Islet of Langerhans (tissue), 1 donor: ENCODE results near the gene LFNG.

Experiments used
- FAIRE-seq: peaks from one replicate; lab custom pipeline; 2011; peaks lifted over from hg19 to GRCh38; lab: Jason Lieb, UNC

LFNG gene

DNA sequence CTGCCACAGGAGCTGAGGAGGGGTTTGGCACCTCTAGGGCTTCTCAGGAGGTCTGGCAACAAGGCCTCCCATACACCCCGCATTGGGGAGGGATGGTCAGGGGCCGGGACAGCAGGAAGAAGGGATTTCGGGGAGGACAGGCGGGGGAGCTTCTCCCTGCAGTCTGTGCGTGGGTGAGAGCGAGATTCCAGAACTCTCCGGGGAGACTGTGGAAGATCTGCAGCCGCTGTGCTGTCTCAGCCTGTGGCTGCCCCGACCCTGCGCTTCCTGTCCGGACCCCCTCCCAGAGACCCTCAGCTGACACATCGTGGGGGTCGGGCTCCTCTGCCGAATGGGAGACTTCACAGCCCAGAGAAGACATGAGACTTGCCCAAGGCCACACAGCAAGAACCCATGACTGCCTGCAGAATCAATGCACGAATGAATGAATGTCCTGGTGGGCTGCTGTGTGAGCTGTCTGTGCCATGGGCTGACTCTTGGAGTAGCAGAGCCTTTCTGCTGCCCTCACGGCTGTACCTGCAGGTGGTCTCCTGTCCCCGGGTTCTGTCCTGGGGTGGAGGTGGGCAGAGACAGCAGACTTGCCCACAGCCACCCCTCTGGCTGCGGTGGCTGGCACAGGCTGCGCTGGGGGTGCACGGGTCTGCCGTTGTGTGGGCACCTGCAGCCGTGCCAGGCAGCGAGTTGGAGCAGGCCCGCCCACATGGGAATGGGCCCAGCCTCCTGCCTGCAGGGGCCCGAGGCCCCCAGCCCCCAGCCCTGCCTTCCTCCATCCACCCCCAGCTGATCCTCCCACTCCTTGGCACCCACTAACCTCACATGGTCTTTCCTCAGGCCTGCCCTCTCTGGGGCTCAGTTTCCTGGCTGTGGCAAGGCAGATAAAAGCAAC, 16.3 kb upstream of the LFNG start:
- FAIRE-seq, result no peak

DNA sequence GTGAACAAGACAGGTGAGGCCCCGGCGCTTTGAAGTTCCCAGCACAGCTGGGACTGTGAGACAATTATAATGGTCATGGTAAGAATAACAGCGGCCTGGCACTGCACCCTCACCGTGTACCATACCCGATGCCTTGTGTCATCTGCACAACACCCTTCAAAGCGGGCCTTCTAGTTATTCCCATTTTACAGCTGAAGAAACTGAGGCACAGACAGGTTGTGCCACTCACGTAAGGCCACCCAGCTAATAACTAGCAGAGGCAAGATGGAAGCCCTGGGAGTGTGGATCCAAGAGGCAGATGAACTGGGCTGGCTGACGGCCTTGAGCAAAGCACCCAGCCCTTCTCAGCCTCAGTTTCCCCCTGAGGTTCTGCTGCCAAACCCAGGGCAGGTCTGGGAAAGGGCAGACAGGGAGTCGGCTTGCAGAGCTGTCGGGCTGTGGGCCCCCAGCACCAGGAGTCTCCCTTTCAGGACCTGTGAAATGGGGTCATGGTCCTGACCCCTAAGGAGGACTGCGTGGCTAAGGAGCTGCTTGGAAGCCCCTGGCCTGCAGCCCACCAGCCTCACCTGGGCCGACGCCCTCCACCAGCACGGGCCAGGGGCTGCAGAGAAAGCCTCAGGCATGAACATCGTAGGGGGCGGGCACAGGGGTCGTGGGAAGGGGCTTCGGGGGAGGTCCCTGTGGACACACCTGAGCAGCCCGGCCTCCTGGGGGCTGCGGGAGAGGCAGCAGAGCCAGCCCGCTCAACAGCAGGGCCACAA, 15.3 kb upstream of the LFNG start:
- no peak for FAIRE-seq

GRCh38 chr7:2504889-2505375, 14.6 kb upstream of the LFNG start:
- no peak for FAIRE-seq

- no peak for FAIRE-seq
Observed at GRCh38 chr7:2505401-2505800, 14.2 kb upstream of the LFNG start.

GRCh38 chr7:2507208-2507916, 12.2 kb upstream of the LFNG start:
- FAIRE-seq, result no peak

DNA sequence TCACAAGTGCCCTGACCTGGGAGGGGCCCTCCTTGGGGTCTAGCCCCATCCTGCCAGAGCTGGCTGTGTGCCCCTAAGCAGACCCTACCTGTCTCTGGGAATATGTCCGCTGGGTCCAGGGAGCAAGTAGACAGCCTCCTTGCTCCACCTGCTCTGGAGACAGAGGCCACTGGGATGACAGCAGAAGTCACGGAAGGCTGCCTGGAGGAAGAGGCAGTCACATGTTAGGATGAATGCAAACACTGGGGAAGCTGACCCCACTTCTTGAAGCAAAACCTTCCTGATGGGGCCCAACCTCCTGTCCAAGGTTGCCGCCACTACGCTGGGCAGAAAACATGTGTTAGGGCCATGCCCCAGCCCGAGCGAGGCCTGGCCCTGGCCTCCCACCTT, 11.7 kb upstream of the LFNG start:
- no peak for FAIRE-seq

DNA sequence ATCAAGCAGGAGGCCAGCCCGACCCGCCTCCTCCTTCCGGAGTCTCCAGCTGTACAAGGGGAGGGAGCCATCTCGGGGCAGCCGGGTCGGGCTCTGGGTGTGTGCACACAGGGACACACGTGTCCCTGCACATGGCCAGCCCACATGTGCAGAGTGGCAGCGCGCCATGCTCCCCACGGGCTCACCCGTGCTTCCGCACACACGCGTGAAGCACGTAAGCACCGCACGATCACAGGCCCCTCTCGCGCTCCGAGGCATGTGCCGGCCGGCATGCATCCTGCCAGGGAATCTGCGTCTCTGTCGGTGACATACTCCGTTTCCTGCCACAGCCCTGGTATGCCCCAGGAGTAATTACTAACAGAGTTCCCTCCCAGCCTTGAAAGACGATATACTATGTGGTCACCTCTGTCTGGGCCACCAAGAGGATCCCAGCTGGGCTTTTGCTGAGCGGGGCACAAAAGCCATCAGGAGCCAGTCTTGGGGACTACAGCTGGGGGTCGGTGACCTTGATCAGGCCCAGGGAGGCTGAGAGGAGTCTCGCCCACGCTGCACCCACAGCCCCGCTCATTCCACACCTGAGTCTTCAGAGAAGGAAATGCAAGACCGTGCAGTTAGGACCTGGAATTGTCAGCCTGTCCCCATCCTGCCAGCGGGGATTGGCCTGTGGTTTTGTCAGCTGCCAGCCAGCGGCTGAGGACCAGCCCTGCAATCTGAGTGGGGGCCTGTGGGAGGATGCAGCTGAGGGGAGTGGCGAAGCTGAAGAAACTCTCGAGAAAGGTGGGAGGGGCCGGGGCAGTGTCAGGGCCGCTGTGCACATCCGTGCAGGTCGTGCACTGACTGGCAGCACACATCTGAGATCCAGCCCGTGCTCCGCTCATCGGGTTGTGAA, 11.0 kb upstream of the LFNG start:
- no peak for FAIRE-seq

GRCh38 chr7:2509298-2509906, 10.2 kb upstream of the LFNG start:
- FAIRE-seq, result no peak

GRCh38 chr7:2510130-2510776, 9.3 kb upstream of the LFNG start:
- no peak for FAIRE-seq

DNA sequence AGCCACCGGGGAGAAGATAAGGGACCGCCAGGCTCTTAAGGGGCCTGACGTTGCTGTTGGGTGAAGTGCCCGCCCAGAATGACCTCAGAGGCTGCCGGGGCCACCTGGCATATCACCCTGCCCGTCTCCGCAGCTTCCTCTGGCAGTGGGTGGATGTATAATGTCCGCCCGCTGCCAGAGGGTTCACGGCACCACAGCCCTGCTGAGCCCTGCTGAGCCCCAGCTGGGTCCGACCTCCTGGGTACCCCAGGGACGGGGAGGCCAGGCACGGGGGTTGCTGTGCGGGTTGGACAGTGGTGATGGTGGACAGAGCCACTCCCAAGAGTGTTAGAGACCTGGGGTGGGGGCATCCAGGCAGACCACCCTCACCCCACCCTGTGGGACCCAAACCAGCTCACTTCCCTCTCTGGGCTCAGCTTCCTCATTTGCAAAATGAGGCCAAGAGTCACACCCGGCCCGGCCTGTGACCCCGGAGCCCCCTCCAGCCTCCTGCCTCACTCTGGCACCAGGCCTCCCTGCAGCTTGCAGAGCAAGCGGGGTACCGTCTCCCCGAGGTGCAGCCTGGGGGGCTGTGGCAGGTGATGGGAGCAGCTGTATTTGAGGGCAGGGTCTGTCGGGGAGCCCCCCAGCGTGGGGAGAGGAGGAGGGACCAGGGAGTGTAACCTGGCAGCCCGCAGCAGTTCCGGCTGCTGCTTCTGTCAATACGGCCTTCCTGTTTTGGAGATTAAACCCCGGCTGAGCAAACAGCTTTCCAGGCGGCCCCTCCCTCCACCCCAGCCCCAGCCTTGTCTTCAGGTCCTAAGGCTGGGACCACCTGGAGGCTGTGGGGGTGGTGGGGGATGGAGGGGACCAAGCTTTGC, 8.4 kb upstream of the LFNG start:
- no peak for FAIRE-seq

DNA sequence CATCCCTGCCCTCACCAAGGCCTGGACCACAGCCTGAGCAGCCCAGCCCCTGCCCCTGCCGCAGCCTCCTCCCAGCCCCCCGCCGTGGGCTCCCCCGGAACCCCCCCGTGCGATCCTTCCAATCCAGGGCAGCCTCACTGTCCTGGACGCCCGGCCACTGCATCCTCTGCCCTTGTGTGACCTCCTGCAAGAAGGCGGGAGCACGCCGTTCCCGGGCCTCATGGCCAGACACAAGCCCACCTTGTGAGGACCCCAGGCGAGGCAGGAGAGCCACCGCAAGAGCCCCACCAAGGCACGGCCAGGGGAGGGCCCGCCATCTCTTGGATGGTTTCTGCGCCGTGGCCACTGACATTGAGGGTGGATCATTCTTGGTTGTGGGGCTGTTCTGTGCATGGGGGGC, 7.8 kb upstream of the LFNG start:
- FAIRE-seq, result no peak

DNA sequence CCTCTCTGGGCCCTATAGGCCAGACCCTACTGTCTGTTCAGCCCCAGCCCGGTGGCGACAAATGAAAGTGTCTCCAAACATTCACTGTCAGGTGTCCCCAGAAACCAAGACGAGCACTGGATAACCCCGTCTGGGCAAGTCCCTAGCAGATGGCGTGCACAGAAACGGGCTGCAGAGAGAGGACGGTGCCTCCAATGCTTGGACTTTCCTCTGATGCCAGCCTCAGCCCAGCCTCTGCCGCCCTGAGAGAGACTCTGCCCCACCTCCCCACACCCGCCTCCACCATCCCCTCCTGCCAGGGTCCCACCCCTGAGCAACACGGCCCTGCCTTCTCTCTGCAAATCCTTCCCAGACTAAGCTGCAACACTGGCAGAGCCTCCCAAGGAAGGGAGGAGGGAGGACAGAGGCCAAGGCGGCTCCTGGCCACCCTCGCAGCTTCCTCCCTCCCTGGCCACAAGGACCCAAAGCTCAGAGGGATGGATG, 7.4 kb upstream of the LFNG start:
- no peak for FAIRE-seq

DNA sequence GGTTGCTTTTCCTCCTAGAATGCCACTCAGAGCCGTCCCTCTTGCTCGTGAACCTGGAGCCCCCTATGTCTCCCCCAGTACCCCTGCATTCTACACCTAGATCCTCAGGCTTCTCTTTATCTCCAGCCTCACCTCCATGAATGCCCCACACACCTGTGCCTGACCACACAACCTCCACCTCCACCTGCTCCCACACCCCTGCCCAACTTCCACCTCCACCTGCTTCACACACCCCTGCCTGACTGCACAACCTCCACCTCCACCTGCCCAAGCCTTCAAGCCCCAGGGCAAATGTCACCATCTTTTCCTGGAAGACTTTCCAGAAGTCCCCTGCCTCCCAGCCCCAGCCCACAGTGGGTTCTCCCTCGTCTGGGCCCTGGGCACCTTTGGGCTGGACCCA, 6.9 kb upstream of the LFNG start:
- no peak for FAIRE-seq

- FAIRE-seq, result no peak
Observed at GRCh38 chr7:2513702-2514101, 5.9 kb upstream of the LFNG start.

- no peak for FAIRE-seq
Observed at GRCh38 chr7:2514473-2515423, 4.8 kb upstream of the LFNG start.

GRCh38 chr7:2515424-2516193, 4.0 kb upstream of the LFNG start:
- no peak for FAIRE-seq

- no peak for FAIRE-seq
Observed at GRCh38 chr7:2516194-2516555, 3.4 kb upstream of the LFNG start.

DNA sequence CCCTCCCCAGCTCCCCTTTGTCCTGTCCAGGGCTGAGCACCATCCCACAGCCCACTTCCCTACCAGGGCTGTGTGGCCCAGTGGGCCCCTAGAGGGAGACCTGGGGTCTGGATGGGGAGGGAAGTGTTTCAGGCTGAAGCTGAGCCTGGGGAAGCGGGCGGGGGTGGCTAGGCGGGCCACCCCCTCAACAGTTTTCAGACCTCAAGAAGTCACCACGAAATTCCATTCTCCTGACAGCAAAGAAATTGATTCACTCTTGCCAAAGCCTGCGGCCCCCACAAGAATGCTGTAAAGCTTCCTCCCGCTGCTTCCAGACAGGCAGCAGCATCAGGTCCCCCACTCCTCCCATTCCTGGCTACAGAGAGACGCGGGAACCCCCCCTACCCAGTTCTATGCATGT, 2.5 kb upstream of the LFNG start:
- FAIRE-seq, result no peak
